HL-60 (cell line): ENCODE results near the gene SYNGR1.
"Not testable (repeated sequence)": the region's sequence is repeated elsewhere in the genome, so short reads cannot be mapped to it uniquely, and the experiment has no call there.

Experiments
- DNase-seq, 2 experiments: peaks; one replicate each; pipeline ENCODE4 v3.0.0-alpha.2; 2010 to 2020; ENCODE audit warnings: low read depth in 1 of 2, low spot score in 1 of 2
- H3K27ac ChIP-seq: fragments of 250-450 bp; sonication (Bioruptor Pico); replicated peaks from 2 replicates; pipeline ENCODE4 v1.5.1; 2020; ENCODE audit warnings: mild to moderate bottlenecking, moderate library complexity
- H3K27me3 ChIP-seq: fragments of 250-450 bp; sonication (Bioruptor Pico); 2 replicates; pipeline ENCODE4 v1.5.1; 2021; ENCODE audit warnings: mild to moderate bottlenecking, moderate library complexity; ENCODE audit not compliant: insufficient read depth, poor library complexity, severe bottlenecking
- H3K4me3 ChIP-seq: replicated peaks from 2 replicates; pipeline ENCODE4 v1.5.1; 2011; ENCODE audit warnings: mild to moderate bottlenecking, control low read depth, low read length; ENCODE audit not compliant: insufficient read depth
- CTCF ChIP-seq: IDR thresholded peaks from one replicate; pipeline ENCODE4 v1.5.1; 2011; ENCODE audit warnings: low read length, control low read depth, inconsistent platforms; ENCODE audit not compliant: insufficient read depth
- GABPA ChIP-seq: IDR thresholded peaks from 2 replicates; pipeline ENCODE4 v1.6.1; 2012; ENCODE audit warnings: low read depth
- POLR2AphosphoS5 ChIP-seq: IDR thresholded peaks from 2 replicates; pipeline ENCODE4 v1.6.1; 2012; ENCODE audit warnings: low read depth
- SPI1 ChIP-seq: IDR thresholded peaks from 2 replicates; pipeline ENCODE4 v1.6.1; 2012; ENCODE audit warnings: low read depth, mild to moderate bottlenecking, borderline replicate concordance
- TF ChIP-seq, protein P1 (sequence below): IDR thresholded peaks from 2 replicates; pipeline ENCODE4 v1.6.1; 2012; ENCODE audit warnings: low read depth; ENCODE audit not compliant: insufficient replicate concordance

The SYNGR1 gene

DNA sequence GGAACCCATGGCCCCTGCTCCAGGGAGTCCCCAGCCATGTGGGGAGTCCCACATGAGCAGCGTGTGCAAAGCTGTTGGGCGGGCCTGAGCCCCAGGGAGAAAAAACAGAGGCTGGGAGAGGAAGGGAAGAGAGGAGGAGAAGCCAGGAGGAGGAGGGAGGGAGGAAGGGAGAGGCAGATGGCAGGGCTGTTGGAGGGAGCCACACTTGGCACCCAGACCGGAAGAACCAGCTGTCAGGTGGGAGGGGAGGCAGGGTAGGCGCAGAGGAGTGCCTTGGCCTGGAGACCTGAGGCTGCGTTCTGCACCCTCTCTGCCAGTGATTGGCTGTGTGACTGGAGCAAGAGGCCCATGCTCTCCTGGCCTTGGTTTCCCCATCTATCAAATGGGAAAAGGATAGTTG is 6.7 kb downstream of the SYNGR1 start:
- TF ChIP-seq GABPA (no peak), POLR2AphosphoS5 (no peak), SPI1 (no peak), CTCF (no peak)
- TF ChIP-seq, protein P1, sequence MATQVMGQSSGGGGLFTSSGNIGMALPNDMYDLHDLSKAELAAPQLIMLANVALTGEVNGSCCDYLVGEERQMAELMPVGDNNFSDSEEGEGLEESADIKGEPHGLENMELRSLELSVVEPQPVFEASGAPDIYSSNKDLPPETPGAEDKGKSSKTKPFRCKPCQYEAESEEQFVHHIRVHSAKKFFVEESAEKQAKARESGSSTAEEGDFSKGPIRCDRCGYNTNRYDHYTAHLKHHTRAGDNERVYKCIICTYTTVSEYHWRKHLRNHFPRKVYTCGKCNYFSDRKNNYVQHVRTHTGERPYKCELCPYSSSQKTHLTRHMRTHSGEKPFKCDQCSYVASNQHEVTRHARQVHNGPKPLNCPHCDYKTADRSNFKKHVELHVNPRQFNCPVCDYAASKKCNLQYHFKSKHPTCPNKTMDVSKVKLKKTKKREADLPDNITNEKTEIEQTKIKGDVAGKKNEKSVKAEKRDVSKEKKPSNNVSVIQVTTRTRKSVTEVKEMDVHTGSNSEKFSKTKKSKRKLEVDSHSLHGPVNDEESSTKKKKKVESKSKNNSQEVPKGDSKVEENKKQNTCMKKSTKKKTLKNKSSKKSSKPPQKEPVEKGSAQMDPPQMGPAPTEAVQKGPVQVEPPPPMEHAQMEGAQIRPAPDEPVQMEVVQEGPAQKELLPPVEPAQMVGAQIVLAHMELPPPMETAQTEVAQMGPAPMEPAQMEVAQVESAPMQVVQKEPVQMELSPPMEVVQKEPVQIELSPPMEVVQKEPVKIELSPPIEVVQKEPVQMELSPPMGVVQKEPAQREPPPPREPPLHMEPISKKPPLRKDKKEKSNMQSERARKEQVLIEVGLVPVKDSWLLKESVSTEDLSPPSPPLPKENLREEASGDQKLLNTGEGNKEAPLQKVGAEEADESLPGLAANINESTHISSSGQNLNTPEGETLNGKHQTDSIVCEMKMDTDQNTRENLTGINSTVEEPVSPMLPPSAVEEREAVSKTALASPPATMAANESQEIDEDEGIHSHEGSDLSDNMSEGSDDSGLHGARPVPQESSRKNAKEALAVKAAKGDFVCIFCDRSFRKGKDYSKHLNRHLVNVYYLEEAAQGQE, result no peak
- no peak for DNase-seq
- H3K4me3 ChIP-seq, result no peak overlapping the region
- H3K27ac ChIP-seq, result no peak overlapping the region
- H3K27me3 ChIP-seq, result no peaks in the 10 kb centered on the region

GRCh38 chr22:39357110-39358108 is 7.6 kb downstream of the SYNGR1 start:
- DNase-seq, H3K27me3 ChIP-seq, H3K27ac ChIP-seq, H3K4me3 ChIP-seq: not testable (repeated sequence)

DNA sequence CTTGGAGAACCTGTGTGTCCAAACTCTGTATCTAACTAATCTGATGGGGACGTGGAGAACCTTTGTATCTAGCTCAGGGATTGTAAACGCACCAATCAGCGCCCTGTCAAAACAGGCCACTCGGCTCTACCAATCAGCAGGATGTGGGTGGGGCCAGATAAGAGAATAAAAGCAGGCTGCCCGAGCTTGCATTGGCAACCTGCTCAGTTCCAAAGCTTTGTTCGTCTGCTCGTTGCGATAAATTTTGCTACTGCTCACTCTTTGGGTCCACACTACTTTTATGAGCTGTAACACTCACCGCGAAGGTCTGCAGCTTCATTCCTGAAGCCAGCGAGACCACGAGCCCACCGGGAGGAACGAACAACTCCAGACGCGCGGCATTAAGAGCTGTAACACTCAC is 8.4 kb downstream of the SYNGR1 start:
- H3K4me3 ChIP-seq, DNase-seq, H3K27ac ChIP-seq, H3K27me3 ChIP-seq: not testable (repeated sequence)

DNA sequence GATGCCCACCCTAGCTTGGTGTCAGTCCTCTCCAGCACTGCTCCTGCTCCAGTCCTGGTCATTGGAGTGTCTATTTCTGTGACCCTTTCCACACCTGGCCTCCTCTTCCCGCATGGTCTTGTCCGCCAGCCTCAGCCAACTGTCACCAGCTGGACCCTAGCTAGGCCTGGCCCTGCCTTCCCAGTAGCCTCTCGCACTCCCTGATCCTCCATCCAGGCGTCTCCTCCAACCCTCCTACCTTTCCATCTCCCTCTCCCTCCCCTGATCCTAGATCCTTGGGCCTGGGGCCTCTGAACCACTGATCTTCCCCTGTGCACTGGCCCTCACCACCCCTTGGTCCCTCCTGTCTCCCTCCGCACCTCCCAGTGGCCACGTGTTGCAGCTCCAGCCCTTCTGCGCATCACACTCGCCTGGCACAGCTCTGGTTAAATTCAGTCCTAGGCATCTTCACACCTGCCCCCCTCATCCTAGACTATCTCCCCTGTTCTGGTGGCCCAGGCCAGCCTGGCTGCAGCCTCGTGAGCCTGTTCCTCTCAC is 9.9 kb downstream of the SYNGR1 start:
- Histone ChIP-seq H3K4me3 (no peak overlapping the region), H3K27me3 (no peaks in the 10 kb centered on the region), H3K27ac (no peak overlapping the region)
- no peak for DNase-seq
- no peak for TF ChIP-seq CTCF
- TF ChIP-seq, protein P1, result no peak
- TF ChIP-seq SPI1, result no peak
- no peak for TF ChIP-seq GABPA
- no peak for TF ChIP-seq POLR2AphosphoS5
